ENCODE data around the gene HNRNPH1. TPM values are rescaled to one million over a fixed set of nuclear protein-coding genes. Genes with fewer than 3 reads are reported as not detected.

The HNRNPH1 gene
- total RNA-seq, 1 experiment from 2014 or later, result 972 TPM

DNA sequence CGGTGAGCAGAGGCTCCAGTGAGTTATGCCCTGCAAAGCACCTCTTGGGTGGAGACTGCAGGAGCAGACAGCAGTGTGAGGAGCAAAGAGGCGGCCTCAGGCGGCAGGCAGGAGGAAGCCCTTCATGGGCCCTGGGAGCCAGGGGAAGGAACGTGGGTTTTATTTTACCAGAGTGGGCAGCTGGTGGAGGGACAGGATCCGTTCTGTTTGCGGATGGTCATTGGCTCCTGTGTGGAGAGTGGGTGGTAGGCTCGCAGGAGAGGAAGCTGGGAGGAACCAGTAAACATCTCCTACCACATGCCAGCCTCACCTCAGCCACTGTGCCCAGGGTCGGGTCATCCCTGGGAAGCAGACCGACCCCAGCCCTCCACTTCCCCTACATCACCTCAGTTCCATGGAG is 24.4 kb downstream of the HNRNPH1 start:
- Histone ChIP-seq H3K27me3 (replicated peaks; ENCODE audit: insufficient read depth, low read depth, low read length, poor library complexity) (no peaks in the 10 kb centered on the region), H3K27ac (ENCODE audit: low read depth, low read length, poor library complexity, severe bottlenecking) (no peak overlapping the region), H3K4me3 (ENCODE audit: low read depth, low read length, poor library complexity, severe bottlenecking) (no peak overlapping the region), H3K9me3 (ENCODE audit: low read depth, low read length, poor library complexity, severe bottlenecking) (no peaks in the 10 kb centered on the region), H3K36me3 (ENCODE audit: insufficient read depth, low read length, poor library complexity, severe bottlenecking) (peaks cover 38% of the 10 kb centered on the region), H3K4me1 (ENCODE audit: insufficient read depth, low read length, poor library complexity, severe bottlenecking) (no peaks in the 10 kb centered on the region)
- CTCF ChIA-PET, result no interaction called here
- TF ChIP-seq EZH2 (IDR thresholded peaks at IDR 0.05; ENCODE audit: borderline replicate concordance, low read depth, low read length, poor library complexity, severe bottlenecking), result no peak
- TF ChIP-seq, protein P1, sequence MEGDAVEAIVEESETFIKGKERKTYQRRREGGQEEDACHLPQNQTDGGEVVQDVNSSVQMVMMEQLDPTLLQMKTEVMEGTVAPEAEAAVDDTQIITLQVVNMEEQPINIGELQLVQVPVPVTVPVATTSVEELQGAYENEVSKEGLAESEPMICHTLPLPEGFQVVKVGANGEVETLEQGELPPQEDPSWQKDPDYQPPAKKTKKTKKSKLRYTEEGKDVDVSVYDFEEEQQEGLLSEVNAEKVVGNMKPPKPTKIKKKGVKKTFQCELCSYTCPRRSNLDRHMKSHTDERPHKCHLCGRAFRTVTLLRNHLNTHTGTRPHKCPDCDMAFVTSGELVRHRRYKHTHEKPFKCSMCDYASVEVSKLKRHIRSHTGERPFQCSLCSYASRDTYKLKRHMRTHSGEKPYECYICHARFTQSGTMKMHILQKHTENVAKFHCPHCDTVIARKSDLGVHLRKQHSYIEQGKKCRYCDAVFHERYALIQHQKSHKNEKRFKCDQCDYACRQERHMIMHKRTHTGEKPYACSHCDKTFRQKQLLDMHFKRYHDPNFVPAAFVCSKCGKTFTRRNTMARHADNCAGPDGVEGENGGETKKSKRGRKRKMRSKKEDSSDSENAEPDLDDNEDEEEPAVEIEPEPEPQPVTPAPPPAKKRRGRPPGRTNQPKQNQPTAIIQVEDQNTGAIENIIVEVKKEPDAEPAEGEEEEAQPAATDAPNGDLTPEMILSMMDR (conservative IDR thresholded peaks at IDR 0.05; ENCODE audit: low read depth, low read length), result no peak
- no TSS peak for BruUV-seq (replicated peaks)
- intact Hi-C loops (cut with micrococcal nuclease; ENCODE audit: unreplicated experiment), result no loop called here
- POLR2A ChIA-PET (ENCODE audit: low non-redundant PET), result interaction anchor here (0.6 kb wide), 1 partner anchor 959 kb away, joined by 3 read pairs; no protein-coding TSS in a partner anchor
- no peak for DNase-seq (ENCODE audit: low spot score)

DNA sequence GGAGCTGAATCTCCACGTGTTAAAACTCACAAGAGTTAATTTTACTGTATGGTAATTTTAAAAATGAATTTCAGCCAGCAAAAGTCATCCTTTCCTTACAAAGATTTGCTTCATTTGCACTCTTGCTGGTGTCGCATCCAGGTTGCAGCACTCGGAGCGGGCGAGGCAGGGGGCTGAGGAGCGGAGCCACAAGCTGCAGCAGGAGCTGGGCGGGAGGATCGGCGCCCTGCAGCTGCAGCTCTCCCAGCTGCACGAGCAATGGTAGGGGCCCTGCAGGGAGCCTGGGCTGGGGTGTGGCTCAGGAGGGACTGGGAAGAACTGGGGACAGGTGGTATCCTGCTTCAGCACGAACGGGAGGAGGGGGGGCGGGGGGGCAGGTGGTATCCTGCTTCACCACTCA is 27.1 kb downstream of the HNRNPH1 start:
- H3K9me3 ChIP-seq (ENCODE audit: low read depth, low read length, poor library complexity, severe bottlenecking), result no peaks in the 10 kb centered on the region
- H3K4me1 ChIP-seq (ENCODE audit: insufficient read depth, low read length, poor library complexity, severe bottlenecking), result no peaks in the 10 kb centered on the region
- no peak overlapping the region for H3K27ac ChIP-seq (ENCODE audit: low read depth, low read length, poor library complexity, severe bottlenecking)
- H3K36me3 ChIP-seq (ENCODE audit: insufficient read depth, low read length, poor library complexity, severe bottlenecking), result peaks cover 50% of the 10 kb centered on the region
- ChIA-PET POLR2A (ENCODE audit: low non-redundant PET) (no interaction called here), CTCF (no interaction called here)
- H3K4me3 ChIP-seq (ENCODE audit: low read depth, low read length, poor library complexity, severe bottlenecking), result no peak overlapping the region
- H3K27me3 ChIP-seq (replicated peaks; ENCODE audit: insufficient read depth, low read depth, low read length, poor library complexity), result no peaks in the 10 kb centered on the region
- no TSS peak for BruUV-seq (replicated peaks)
- DNase-seq (ENCODE audit: low spot score), result no peak
- TF ChIP-seq, protein P1 (conservative IDR thresholded peaks at IDR 0.05; ENCODE audit: low read depth, low read length), result no peak
- intact Hi-C loops (cut with micrococcal nuclease; ENCODE audit: unreplicated experiment), result no loop called here

DNA sequence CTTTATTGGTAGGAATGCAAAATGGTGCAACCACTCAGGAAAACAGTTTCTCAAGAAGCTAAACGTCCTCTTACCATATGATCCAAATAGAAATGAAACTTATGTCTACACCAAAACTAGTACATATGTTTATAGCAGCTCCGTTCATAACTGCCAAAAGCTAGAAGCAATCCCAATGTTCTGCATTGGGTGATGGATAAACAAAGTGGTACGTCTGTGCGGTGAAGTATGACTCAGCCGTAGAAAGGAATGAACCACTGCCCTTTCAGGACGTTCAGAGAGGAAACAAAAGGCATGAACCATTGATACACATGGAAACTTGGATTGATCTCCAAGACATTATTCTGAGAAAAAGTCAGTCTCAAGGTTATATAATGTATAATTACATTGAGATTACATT is 27.6 kb downstream of the HNRNPH1 start:
- no peak for DNase-seq (ENCODE audit: low spot score)
- POLR2A ChIA-PET (ENCODE audit: low non-redundant PET), result no interaction called here
- CTCF ChIA-PET, result no interaction called here
- intact Hi-C loops (cut with micrococcal nuclease; ENCODE audit: unreplicated experiment), result no loop called here
- Histone ChIP-seq H3K36me3 (ENCODE audit: insufficient read depth, low read length, poor library complexity, severe bottlenecking) (peaks cover 51% of the 10 kb centered on the region), H3K27ac (ENCODE audit: low read depth, low read length, poor library complexity, severe bottlenecking) (no peak overlapping the region), H3K4me1 (ENCODE audit: insufficient read depth, low read length, poor library complexity, severe bottlenecking) (no peaks in the 10 kb centered on the region), H3K9me3 (ENCODE audit: low read depth, low read length, poor library complexity, severe bottlenecking) (no peaks in the 10 kb centered on the region), H3K4me3 (ENCODE audit: low read depth, low read length, poor library complexity, severe bottlenecking) (no peak overlapping the region), H3K27me3 (replicated peaks; ENCODE audit: insufficient read depth, low read depth, low read length, poor library complexity) (no peaks in the 10 kb centered on the region)
- no peak for TF ChIP-seq EZH2 (IDR thresholded peaks at IDR 0.05; ENCODE audit: borderline replicate concordance, low read depth, low read length, poor library complexity, severe bottlenecking)
- TF ChIP-seq, protein P1 (conservative IDR thresholded peaks at IDR 0.05; ENCODE audit: low read depth, low read length), result no peak
- no TSS peak for BruUV-seq (replicated peaks)
